SK-N-SH (cell line): ENCODE data around the gene TMEM231. TPM values are rescaled to one million over a fixed set of nuclear protein-coding genes. Genes with fewer than 3 reads are reported as not detected.
"Not testable (repeated sequence)": the region's sequence is repeated elsewhere in the genome, so short reads cannot be mapped to it uniquely, and the experiment has no call there.

Source experiments
- CTCF ChIA-PET: fragments of 300-600, 350-600 bp; formaldehyde crosslinking; extraction: SDS; loops from one replicate; lab custom pipeline; 2021; lab: Yijun Ruan, JAX
- POLR2A ChIA-PET: fragments of 350-600 bp; sonication (Branson Sonifier 250); formaldehyde crosslinking; extraction: SDS; loops from one replicate; lab custom pipeline; 2020; ENCODE audit warnings: antibody characterized with exemption, inconsistent platforms; lab: Yijun Ruan, JAX
- DNase-seq: peaks from one replicate; pipeline ENCODE4 v3.0.0; 2012
- H2AFZ ChIP-seq: fragments of 200-600 bp; sonication (generic); 2 replicates; pipeline ENCODE4 v1.8.1; 2016; ENCODE audit warnings: antibody characterized with exemption, mild to moderate bottlenecking, low read depth
- H3F3A ChIP-seq: fragments of 200-600 bp; sonication (generic); replicated peaks from 2 replicates; pipeline ENCODE3; 2016; ENCODE audit warnings: antibody characterized with exemption, mild to moderate bottlenecking; ENCODE audit not compliant: insufficient read depth
- H3K27ac ChIP-seq, 2 experiments: fragments of 200-500 bp in 1 of 2; fragments of 200-600 bp in 1 of 2; sonication (Bioruptor generic) in 1 of 2; sonication (generic), shearing (Covaris generic) in 1 of 2; 2 replicates each; pipeline versions ENCODE4 v1.5.1 to v1.6.1; 2014 to 2016; ENCODE audit warnings: low read depth in 2 of 2, inconsistent platforms in 1 of 2, low read length in 1 of 2, mild to moderate bottlenecking in 1 of 2, mixed read lengths in 1 of 2
- H3K27me3 ChIP-seq: fragments of 200-600 bp; sonication (generic), shearing (Covaris generic); 2 replicates; pipeline ENCODE4 v1.6.1; 2016; ENCODE audit warnings: mixed run types; ENCODE audit not compliant: insufficient read depth
- H3K36me3 ChIP-seq, 2 experiments: fragments of 200-500 bp in 1 of 2; fragments of 200-600 bp in 1 of 2; sonication (Bioruptor generic) in 1 of 2; sonication (generic) in 1 of 2; replicated peaks in 1 of 2; 2 replicates each; pipeline versions ENCODE3 to v1.5.1; 2014 to 2016; ENCODE audit warnings: low read length in 1 of 2, mild to moderate bottlenecking in 1 of 2; ENCODE audit not compliant: insufficient read depth in 2 of 2, control insufficient read depth in 1 of 2
- H3K4me1 ChIP-seq, 2 experiments: fragments of 200-500 bp in 1 of 2; fragments of 200-600 bp in 1 of 2; sonication (Bioruptor generic) in 1 of 2; sonication (generic), shearing (Covaris generic) in 1 of 2; 2 replicates each; pipeline versions ENCODE4 v1.5.1 to v1.6.1; 2014 to 2016; ENCODE audit warnings: low read depth in 1 of 2, low read length in 1 of 2, mixed run types in 1 of 2; ENCODE audit not compliant: insufficient read depth in 2 of 2, control insufficient read depth in 1 of 2
- H3K4me2 ChIP-seq: fragments of 200-600 bp; sonication (generic), shearing (Covaris generic); 2 replicates; pipeline ENCODE4 v1.6.1; 2017; ENCODE audit warnings: mixed run types
- H3K4me3 ChIP-seq, 2 experiments: fragments of 200-500 bp in 1 of 2; fragments of 200-600 bp in 1 of 2; sonication (Bioruptor generic) in 1 of 2; sonication (generic), shearing (Covaris generic) in 1 of 2; 2 replicates each; pipeline versions ENCODE4 v1.5.1 to v1.8.1; 2014 to 2016; ENCODE audit warnings: low read depth in 2 of 2, inconsistent platforms in 1 of 2, low read length in 1 of 2, mild to moderate bottlenecking in 1 of 2, mixed read lengths in 1 of 2, moderate library complexity in 1 of 2
- H3K79me2 ChIP-seq: fragments of 200-600 bp; sonication (generic); 2 replicates; pipeline ENCODE4 v1.8.1; 2017; ENCODE audit warnings: mild to moderate bottlenecking; ENCODE audit not compliant: insufficient read depth
- H3K9ac ChIP-seq: fragments of 200-600 bp; sonication (generic); 2 replicates; pipeline ENCODE4 v1.6.1; 2017; ENCODE audit warnings: mixed run types
- H3K9me2 ChIP-seq: fragments of 200-600 bp; sonication (generic); 2 replicates; pipeline ENCODE4 v1.6.1; 2017; ENCODE audit warnings: mixed run types
- H3K9me3 ChIP-seq: fragments of 200-600 bp; sonication (generic); 2 replicates; pipeline ENCODE4 v1.6.1; 2017; ENCODE audit warnings: mixed run types, mild to moderate bottlenecking, moderate library complexity
- H4K20me1 ChIP-seq: fragments of 200-600 bp; sonication (generic); 2 replicates; pipeline ENCODE4 v1.6.1; 2017; ENCODE audit warnings: mild to moderate bottlenecking, mixed run types; ENCODE audit not compliant: insufficient read depth
- CTCF ChIP-seq: fragments of 200-600 bp; sonication (generic); IDR thresholded peaks from 2 replicates; pipeline ENCODE4 v1.6.1; 2017; ENCODE audit warnings: antibody characterized with exemption, mild to moderate bottlenecking, moderate library complexity
- FOSL2 ChIP-seq: IDR thresholded peaks from 2 replicates; pipeline ENCODE4 v1.4.0; 2012; ENCODE audit warnings: low read depth, mild to moderate bottlenecking, moderate library complexity, borderline replicate concordance
- GATA2 ChIP-seq: sonication (generic); formaldehyde crosslinking; IDR thresholded peaks from 2 replicates; pipeline ENCODE4 v1.5.0; 2020; ENCODE audit warnings: mild to moderate bottlenecking, missing genetic modification reagents
- JUND ChIP-seq: IDR thresholded peaks from 2 replicates; pipeline ENCODE4 v1.4.0; 2012
- RFX5 ChIP-seq: IDR thresholded peaks from 2 replicates; pipeline ENCODE4 v1.6.1; 2012; ENCODE audit warnings: mild to moderate bottlenecking, improper control_type of control experiment, low read length
- TAF1 ChIP-seq: IDR thresholded peaks from 2 replicates; pipeline ENCODE4 v1.6.1; 2012; ENCODE audit warnings: low read depth, mild to moderate bottlenecking, low read length, moderate library complexity, borderline replicate concordance
- USF2 ChIP-seq: fragments of 150-350 bp; IDR thresholded peaks from 2 replicates; pipeline ENCODE4 v1.6.1; 2017; ENCODE audit warnings: antibody characterized with exemption, low read length, low read depth, borderline replicate concordance
- YY1 ChIP-seq: IDR thresholded peaks from 2 replicates; pipeline ENCODE4 v1.4.0; 2012; ENCODE audit warnings: low read depth, mild to moderate bottlenecking
- WGBS: methylation state at CpG from one replicate; pipeline ENCODE4 v1.1.6; 2017; ENCODE audit warnings: low lambda C conversion rate; 5-methylcytosine and 5-hydroxymethylcytosine counted together
- polyA plus RNA-seq, 3 experiments: library from polyadenylated mRNA; depleted of rRNA; stranded (reverse); fragments of >200 nt; gene quantifications; 2 replicates each; pipeline ENCODE4 v1.2.3, GENCODE V29; 2012

The TMEM231 gene
- polyA plus RNA-seq, 1 of the 3 experiments (the other 2 are of a cell fraction): 18.1 TPM

GRCh38 chr16:75546293-75546692 is 9.8 kb downstream of the TMEM231 start:
- no peaks in the 10 kb centered on the region for H3K4me1 ChIP-seq
- H4K20me1 ChIP-seq: no peaks in the 10 kb centered on the region
- TF ChIP-seq USF2 (no peak), YY1 (no peak), TAF1 (no peak), CTCF (no peak), FOSL2 (no peak), RFX5 (no peak), JUND (no peak), GATA2 (CRISPR knock-in tag) (no peak)
- H3K27me3 ChIP-seq: no peaks in the 10 kb centered on the region
- no peaks in the 10 kb centered on the region for H3K9me3 ChIP-seq
- no peaks in the 10 kb centered on the region for H3K79me2 ChIP-seq
- 88% methylated on average over 7 of the region's 7 CpGs for WGBS
- CTCF ChIA-PET: interaction anchor here (0.7 to 1.1 kb wide), 3 partner anchors 29 to 81 kb away, joined by 3 to 4 read pairs (median 3); no protein-coding TSS in a partner anchor
- no peak for DNase-seq
- no peak overlapping the region for H3K4me3 ChIP-seq
- no peak overlapping the region for H3K9ac ChIP-seq
- no peaks in the 10 kb centered on the region for H3K9me2 ChIP-seq
- no peak overlapping the region for H3K27ac ChIP-seq
- no peak overlapping the region for H2AFZ ChIP-seq
- POLR2A ChIA-PET: interaction anchor here (0.6 kb wide), 1 partner anchor 1027 kb away, joined by 4 read pairs; no protein-coding TSS in a partner anchor
- peaks cover 0 to 14% of the 10 kb centered on the region in 2 experiments for H3K36me3 ChIP-seq
- H3K4me2 ChIP-seq: no peak overlapping the region
- no peaks in the 10 kb centered on the region for H3F3A ChIP-seq

- H3K4me3 ChIP-seq, DNase-seq, H3K9me3 ChIP-seq, H3K4me1 ChIP-seq, H3K27ac ChIP-seq, H3K4me2 ChIP-seq, H2AFZ ChIP-seq, H3K27me3 ChIP-seq, H3K9me2 ChIP-seq, H3F3A ChIP-seq, H3K79me2 ChIP-seq, H4K20me1 ChIP-seq, POLR2A ChIA-PET, H3K9ac ChIP-seq: not testable (repeated sequence)
- no CpG with 5 or more reads among the region's 1 CpG for WGBS
- peaks cover 0 to 14% of the 10 kb centered on the region in 2 experiments for H3K36me3 ChIP-seq
- CTCF ChIA-PET: interaction anchor here (0.7 to 0.9 kb wide), 2 partner anchors 28 to 75 kb away, joined by 3 to 4 read pairs; no protein-coding TSS in a partner anchor
These were observed 10.2 kb downstream of the TMEM231 start for GRCh38 chr16:75545879-75546278.

- H3K36me3 ChIP-seq: peaks cover 0 to 14% of the 10 kb centered on the region in 2 experiments
- DNase-seq, POLR2A ChIA-PET, H2AFZ ChIP-seq, H3K4me3 ChIP-seq, H4K20me1 ChIP-seq, H3F3A ChIP-seq, H3K4me2 ChIP-seq, H3K27ac ChIP-seq, H3K9ac ChIP-seq, H3K9me3 ChIP-seq, H3K9me2 ChIP-seq, H3K79me2 ChIP-seq, H3K4me1 ChIP-seq, H3K27me3 ChIP-seq: not testable (repeated sequence)
- CTCF ChIA-PET: interaction anchor here (1.5 to 2.0 kb wide), 2 partner anchors 12 to 25 kb away, joined by 4 read pairs; no protein-coding TSS in a partner anchor
- WGBS: 94% methylated on average over 2 of the region's 8 CpGs
These were observed 13.6 kb downstream of the TMEM231 start for GRCh38 chr16:75542462-75542861.
